Stimulated activated CD8-positive, alpha-beta memory T cell treated with anti-CD3 and anti-CD28 coated beads, Interleukin-2, amount 100 ng/mL, for 1 hour (primary cell): ENCODE measurements around the gene SF3A1.

Source experiments
- DNase-seq, 2 donors: peaks; one replicate each; pipeline ENCODE4 v3.0.0-alpha.2; 2020; ENCODE audit warnings: low read depth in 2 of 2

The SF3A1 gene

GRCh38 chr22:30324014-30324730 is 32.5 kb downstream of the SF3A1 start:
- DNase-seq = no peak

- no peak for DNase-seq
Observed at GRCh38 chr22:30323246-30323645, 33.4 kb downstream of the SF3A1 start.

- no peak for DNase-seq
Observed at GRCh38 chr22:30321461-30321860, 35.2 kb downstream of the SF3A1 start.

GRCh38 chr22:30320021-30320556 is 36.6 kb downstream of the SF3A1 start:
- no peak for DNase-seq

GRCh38 chr22:30318799-30319419 is 37.8 kb downstream of the SF3A1 start:
- DNase-seq = no peak

- DNase-seq = no peak
Observed at GRCh38 chr22:30317778-30318177, 38.9 kb downstream of the SF3A1 start.

- DNase-seq = no peak
Observed at GRCh38 chr22:30315962-30316576, 40.6 kb downstream of the SF3A1 start.

- DNase-seq = no peak
Observed at GRCh38 chr22:30314915-30315314, 41.8 kb downstream of the SF3A1 start.

- DNase-seq = no peak
Observed at GRCh38 chr22:30313527-30314363, 42.9 kb downstream of the SF3A1 start.

- DNase-seq = no peak
Observed at GRCh38 chr22:30312053-30312452, 44.6 kb downstream of the SF3A1 start.

GRCh38 chr22:30310881-30311771 is 45.6 kb downstream of the SF3A1 start:
- no peak for DNase-seq

- no peak for DNase-seq
Observed at GRCh38 chr22:30309951-30310741, 46.5 kb downstream of the SF3A1 start.

- no peak for DNase-seq
Observed at GRCh38 chr22:30308518-30309230, 48.0 kb downstream of the SF3A1 start.

GRCh38 chr22:30308093-30308492 is 48.6 kb downstream of the SF3A1 start:
- DNase-seq = no peak

- no peak for DNase-seq
Observed at GRCh38 chr22:30307041-30307574, 49.6 kb downstream of the SF3A1 start.

GRCh38 chr22:30306627-30307011 is 50.1 kb downstream of the SF3A1 start:
- DNase-seq = no peak

GRCh38 chr22:30305906-30306626 is 50.6 kb downstream of the SF3A1 start:
- DNase-seq = no peak

- DNase-seq = no peak
Observed at GRCh38 chr22:30305519-30305905, 51.2 kb downstream of the SF3A1 start.
